SK-N-SH treated with all-trans-retinoic acid at 6 μM for 48 hours (cell line): ENCODE results near the gene HPN.

ENCODE experiments used
- BACH2 ChIP-seq: fragments of 250-450 bp; sonication (Bioruptor Pico); IDR thresholded peaks from 2 replicates; pipeline ENCODE4 v1.9.0; 2021; ENCODE audit warnings: mild to moderate bottlenecking, borderline replicate concordance
- CREB5 ChIP-seq: fragments of 250-450 bp; sonication (Bioruptor Pico); IDR thresholded peaks from 2 replicates; pipeline ENCODE4 v1.5.1; 2020; ENCODE audit warnings: low read depth, mild to moderate bottlenecking, moderate library complexity
- CSDC2 ChIP-seq: fragments of 250-450 bp; sonication (Bioruptor Pico); IDR thresholded peaks from 2 replicates; pipeline ENCODE4 v1.5.0; 2020; ENCODE audit warnings: mild to moderate bottlenecking, moderate library complexity
- ESRRG ChIP-seq: fragments of 250-450 bp; sonication (Bioruptor Pico); IDR thresholded peaks from 2 replicates; pipeline ENCODE4 v1.6.1; 2021; ENCODE audit warnings: mild to moderate bottlenecking
- PATZ1 ChIP-seq: fragments of 250-450 bp; sonication (Bioruptor Pico); IDR thresholded peaks from 2 replicates; pipeline ENCODE4 v1.8.0; 2020; ENCODE audit warnings: mild to moderate bottlenecking, moderate library complexity, borderline replicate concordance
- RARB ChIP-seq: fragments of 250-450 bp; sonication (Bioruptor Pico); IDR thresholded peaks from 2 replicates; pipeline ENCODE4 v1.8.0; 2021; ENCODE audit warnings: mild to moderate bottlenecking, moderate library complexity
- SNAI2 ChIP-seq: fragments of 250-450 bp; sonication (Bioruptor Pico); IDR thresholded peaks from 2 replicates; pipeline ENCODE4 v1.5.0; 2020; ENCODE audit warnings: mild to moderate bottlenecking, moderate library complexity
- TCF4 ChIP-seq: fragments of 250-450 bp; sonication (Bioruptor Pico); IDR thresholded peaks from 2 replicates; pipeline ENCODE4 v1.8.0; 2021; ENCODE audit warnings: mild to moderate bottlenecking, moderate library complexity, borderline replicate concordance
- TOX ChIP-seq: fragments of 250-450 bp; sonication (Bioruptor Pico); IDR thresholded peaks from 2 replicates; pipeline ENCODE4 v1.8.0; 2021; ENCODE audit warnings: mild to moderate bottlenecking, moderate library complexity, borderline replicate concordance
- ZFP30 ChIP-seq: fragments of 450-650 bp; formaldehyde crosslinking; IDR thresholded peaks from 2 replicates; pipeline ENCODE4 v1.5.0; 2022; ENCODE audit warnings: mild to moderate bottlenecking, moderate library complexity

DNA sequence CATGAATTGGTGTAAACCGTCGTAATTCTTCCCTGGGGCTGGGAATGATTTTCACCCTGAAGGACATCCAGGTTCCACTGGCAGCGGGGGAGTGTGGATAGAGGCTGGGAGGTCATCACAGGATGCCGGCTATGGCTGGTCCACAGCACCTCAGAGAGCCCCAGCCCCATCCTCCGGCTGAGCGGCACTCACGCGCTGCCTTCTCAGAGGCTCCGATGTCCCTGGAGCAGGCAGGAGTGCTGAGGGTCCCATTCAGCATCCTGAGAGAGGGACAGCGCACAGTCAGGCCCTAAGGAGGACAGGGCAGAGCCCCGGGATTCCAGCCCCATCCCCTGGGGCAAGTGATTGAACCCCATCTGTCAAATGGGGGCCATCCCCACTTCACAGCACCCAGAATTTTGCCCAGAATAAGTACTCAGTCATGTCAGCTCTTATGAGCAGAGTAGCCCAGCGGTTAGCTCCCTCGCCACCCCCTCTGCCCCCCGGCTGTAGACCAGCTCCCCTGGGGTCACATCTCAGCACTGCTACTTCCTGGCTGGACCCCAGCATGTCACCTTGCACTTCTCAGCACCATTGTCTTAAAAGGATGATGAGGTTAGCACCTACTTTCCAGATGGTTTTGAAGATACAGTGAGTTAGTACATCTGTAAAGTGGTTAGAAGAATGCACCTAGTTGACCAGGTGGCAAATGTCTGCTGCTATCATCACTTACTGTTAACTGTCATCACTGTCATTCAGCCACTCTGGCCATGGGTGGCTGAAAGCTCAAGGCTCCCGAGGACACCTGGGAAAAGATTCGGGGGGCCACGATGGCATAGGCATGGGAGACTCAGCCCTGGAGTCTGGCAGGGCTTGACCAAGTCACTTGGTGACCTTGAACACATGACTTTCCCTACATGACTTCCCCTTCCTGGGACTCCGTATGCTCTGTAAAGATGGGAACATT, 29.5 kb upstream of the HPN start:
- no peak for TF ChIP-seq ZFP30 (CRISPR knock-in tag)
- no peak for TF ChIP-seq RARB (CRISPR knock-in tag)
- no peak for TF ChIP-seq BACH2 (CRISPR knock-in tag)
- TF ChIP-seq CREB5 (CRISPR knock-in tag) = no peak
- TF ChIP-seq TCF4 = no peak
- no peak for TF ChIP-seq CSDC2 (CRISPR knock-in tag)
- TF ChIP-seq ESRRG (CRISPR knock-in tag) = no peak
- TF ChIP-seq SNAI2 = no peak
- TF ChIP-seq PATZ1 = no peak
- no peak for TF ChIP-seq TOX (CRISPR knock-in tag)
